ENCODE data around the gene ECHDC3.
"Not testable (repeated sequence)": the region's sequence is repeated elsewhere in the genome, so short reads cannot be mapped to it uniquely, and the experiment has no call there.

ECHDC3 gene

GRCh38 chr10:11706895-11707567 is 35.2 kb upstream of the ECHDC3 start:
- no peak overlapping the region for H3K4me3 ChIP-seq (replicated peaks in 1 of 2; ENCODE audit: low read depth in 2 of 2, low read length in 2 of 2)
- TF ChIP-seq, protein P1, sequence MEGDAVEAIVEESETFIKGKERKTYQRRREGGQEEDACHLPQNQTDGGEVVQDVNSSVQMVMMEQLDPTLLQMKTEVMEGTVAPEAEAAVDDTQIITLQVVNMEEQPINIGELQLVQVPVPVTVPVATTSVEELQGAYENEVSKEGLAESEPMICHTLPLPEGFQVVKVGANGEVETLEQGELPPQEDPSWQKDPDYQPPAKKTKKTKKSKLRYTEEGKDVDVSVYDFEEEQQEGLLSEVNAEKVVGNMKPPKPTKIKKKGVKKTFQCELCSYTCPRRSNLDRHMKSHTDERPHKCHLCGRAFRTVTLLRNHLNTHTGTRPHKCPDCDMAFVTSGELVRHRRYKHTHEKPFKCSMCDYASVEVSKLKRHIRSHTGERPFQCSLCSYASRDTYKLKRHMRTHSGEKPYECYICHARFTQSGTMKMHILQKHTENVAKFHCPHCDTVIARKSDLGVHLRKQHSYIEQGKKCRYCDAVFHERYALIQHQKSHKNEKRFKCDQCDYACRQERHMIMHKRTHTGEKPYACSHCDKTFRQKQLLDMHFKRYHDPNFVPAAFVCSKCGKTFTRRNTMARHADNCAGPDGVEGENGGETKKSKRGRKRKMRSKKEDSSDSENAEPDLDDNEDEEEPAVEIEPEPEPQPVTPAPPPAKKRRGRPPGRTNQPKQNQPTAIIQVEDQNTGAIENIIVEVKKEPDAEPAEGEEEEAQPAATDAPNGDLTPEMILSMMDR (IDR thresholded peaks at IDR 0.05; ENCODE audit: low read depth, low read length): no peak
- no peak for DNase-seq (ENCODE audit: low read depth in 2 of 2)

- H3K4me3 ChIP-seq (replicated peaks in 1 of 2; ENCODE audit: low read depth in 2 of 2, low read length in 2 of 2): no peak overlapping the region
- TF ChIP-seq, protein P1 (IDR thresholded peaks at IDR 0.05; ENCODE audit: low read depth, low read length): no peak
- no peak for DNase-seq (ENCODE audit: low read depth in 2 of 2)
Observed at GRCh38 chr10:11707624-11708350, 34.4 kb upstream of the ECHDC3 start.

DNA sequence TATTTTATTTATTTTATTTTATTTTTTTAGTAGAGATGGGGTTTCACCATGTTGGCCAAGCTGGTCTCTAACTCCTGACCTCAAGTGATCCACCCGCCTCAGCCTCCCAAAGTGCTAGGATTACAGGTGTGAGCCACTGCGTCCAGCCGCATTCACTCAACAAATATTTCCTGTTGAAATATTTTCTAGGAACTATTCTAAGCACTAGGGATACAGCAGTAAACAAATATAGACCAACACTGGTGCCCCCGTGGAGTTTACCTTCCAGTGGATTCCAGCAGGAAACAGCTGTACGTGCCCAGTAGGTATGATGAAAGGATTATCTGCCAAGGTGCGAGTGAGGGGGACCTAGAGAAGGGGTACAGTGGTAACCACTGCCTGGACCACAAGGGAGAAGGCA is 33.4 kb upstream of the ECHDC3 start:
- not testable (repeated sequence) for DNase-seq (ENCODE audit: low read depth in 2 of 2); H3K4me3 ChIP-seq (replicated peaks in 1 of 2; ENCODE audit: low read depth in 2 of 2, low read length in 2 of 2)

DNA sequence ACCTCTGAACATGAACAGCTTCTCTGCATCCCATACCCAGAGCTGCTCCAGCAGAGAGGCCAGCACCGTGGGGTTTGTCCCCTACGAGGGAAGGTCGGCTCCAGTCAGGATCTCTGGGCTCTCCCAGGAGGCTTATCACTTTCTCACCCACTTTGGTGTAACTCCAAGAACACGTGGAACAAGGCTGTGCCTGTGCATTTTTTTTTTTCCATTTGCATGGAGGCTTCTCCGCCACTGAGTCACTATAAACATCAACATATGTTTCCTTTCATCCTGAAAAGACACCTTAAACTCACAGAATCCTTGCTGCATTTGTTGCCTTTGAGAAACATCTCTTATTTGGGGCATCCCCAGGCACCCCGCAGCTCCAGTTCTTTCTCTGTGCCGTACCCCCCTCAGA is 29.4 kb upstream of the ECHDC3 start:
- H3K4me3 ChIP-seq (replicated peaks in 1 of 2; ENCODE audit: low read depth in 2 of 2, low read length in 2 of 2): no peak overlapping the region
- DNase-seq (ENCODE audit: low read depth in 2 of 2): peak; percentile 29 to 46
- TF ChIP-seq, protein P1 (IDR thresholded peaks at IDR 0.05; ENCODE audit: low read depth, low read length): no peak

- DNase-seq (ENCODE audit: low read depth in 2 of 2): peak; percentile 68 to 86
- TF ChIP-seq, protein P1 (IDR thresholded peaks at IDR 0.05; ENCODE audit: low read depth, low read length): no peak
- H3K4me3 ChIP-seq (replicated peaks in 1 of 2; ENCODE audit: low read depth in 2 of 2, low read length in 2 of 2): no peak overlapping the region
Observed at GRCh38 chr10:11713186-11713743, 28.9 kb upstream of the ECHDC3 start.

- DNase-seq (ENCODE audit: low read depth in 2 of 2): no peak
- no peak overlapping the region for H3K4me3 ChIP-seq (replicated peaks in 1 of 2; ENCODE audit: low read depth in 2 of 2, low read length in 2 of 2)
- TF ChIP-seq, protein P1 (IDR thresholded peaks at IDR 0.05; ENCODE audit: low read depth, low read length): no peak
Observed at GRCh38 chr10:11713963-11714362, 28.2 kb upstream of the ECHDC3 start.

DNA sequence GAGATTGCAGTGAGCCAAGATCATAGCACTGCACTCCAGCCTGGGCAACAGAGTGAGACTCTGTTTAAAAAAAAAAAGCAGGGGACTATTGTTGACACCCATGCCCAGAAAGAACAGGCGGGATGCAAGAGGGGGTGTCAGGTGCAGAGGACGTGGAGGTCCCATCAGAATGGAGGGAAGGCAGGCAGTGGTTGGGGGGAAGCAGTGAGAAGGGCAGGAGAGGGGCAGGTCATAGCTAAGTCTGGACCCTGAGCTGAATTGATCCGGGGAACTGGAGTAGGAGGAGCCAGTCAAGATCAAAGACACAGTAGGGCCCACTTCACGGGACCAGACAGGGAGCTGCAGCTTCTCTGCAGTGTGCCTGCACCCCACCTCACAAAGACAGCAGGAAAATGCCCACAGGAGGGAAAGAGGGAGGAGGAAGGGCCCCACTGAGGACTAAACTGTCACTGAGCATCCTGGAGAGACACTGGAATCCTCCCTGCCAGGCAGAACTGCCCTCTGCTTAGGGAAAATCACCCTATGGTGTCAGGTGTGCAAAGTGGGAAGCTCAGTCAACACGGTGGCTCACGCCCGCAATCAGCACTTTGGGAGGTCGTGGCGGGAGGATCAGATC is 27.3 kb upstream of the ECHDC3 start:
- no peak for DNase-seq (ENCODE audit: low read depth in 2 of 2)
- H3K4me3 ChIP-seq (replicated peaks in 1 of 2; ENCODE audit: low read depth in 2 of 2, low read length in 2 of 2): no peak overlapping the region
- TF ChIP-seq, protein P1 (IDR thresholded peaks at IDR 0.05; ENCODE audit: low read depth, low read length): no peak

Measured in cardiac fibroblast (primary cell).